Measurements from ENCODE around the gene KRT28.

Gene KRT28

GRCh38 chr17:40839194-40839593 is 39.4 kb upstream of the KRT28 start:
- POLR2A ChIA-PET: no interaction called here
- CTCF ChIA-PET: no interaction called here
- TF ChIP-seq FOXM1 (IDR thresholded peaks at IDR 0.05; ENCODE audit: borderline replicate concordance) (no peak), SP1 (IDR thresholded peaks at IDR 0.05) (no peak), CTBP1 (IDR thresholded peaks at IDR 0.05; ENCODE audit: borderline replicate concordance) (no peak), LEF1 (IDR thresholded peaks at IDR 0.05; ENCODE audit: borderline replicate concordance) (no peak), ARNT (IDR thresholded peaks at IDR 0.05) (no peak), PKNOX1 (IDR thresholded peaks at IDR 0.05) (no peak), L3MBTL2 (conservative IDR thresholded peaks at IDR 0.05) (no peak), FOXA1 (IDR thresholded peaks at IDR 0.05) (no peak), ZNF384 (IDR thresholded peaks at IDR 0.05) (no peak), TARDBP (IDR thresholded peaks at IDR 0.05) (no peak), FOXK2 (IDR thresholded peaks at IDR 0.05) (no peak), HDGF (IDR thresholded peaks at IDR 0.05; ENCODE audit: borderline replicate concordance) (no peak), BHLHE40 (IDR thresholded peaks at IDR 0.05; ENCODE audit: borderline replicate concordance) (no peak), SUZ12 (IDR thresholded peaks at IDR 0.05) (no peak), ELF4 (IDR thresholded peaks at IDR 0.05) (no peak), NFRKB (IDR thresholded peaks at IDR 0.05) (no peak)
- DNase-seq (ENCODE audit: extremely low spot score): no peak

- TF ChIP-seq SUZ12 (IDR thresholded peaks at IDR 0.05) (no peak), ZNF384 (IDR thresholded peaks at IDR 0.05) (no peak), FOXK2 (IDR thresholded peaks at IDR 0.05) (no peak), TARDBP (IDR thresholded peaks at IDR 0.05) (no peak), PKNOX1 (IDR thresholded peaks at IDR 0.05) (no peak), L3MBTL2 (conservative IDR thresholded peaks at IDR 0.05) (no peak), NFRKB (IDR thresholded peaks at IDR 0.05) (no peak), FOXM1 (IDR thresholded peaks at IDR 0.05; ENCODE audit: borderline replicate concordance) (no peak), ARNT (IDR thresholded peaks at IDR 0.05) (no peak), BHLHE40 (IDR thresholded peaks at IDR 0.05; ENCODE audit: borderline replicate concordance) (no peak), LEF1 (IDR thresholded peaks at IDR 0.05; ENCODE audit: borderline replicate concordance) (no peak), ELF4 (IDR thresholded peaks at IDR 0.05) (no peak), FOXA1 (IDR thresholded peaks at IDR 0.05) (no peak), SP1 (IDR thresholded peaks at IDR 0.05) (no peak)
- no peak for DNase-seq (ENCODE audit: extremely low spot score)
- CTCF ChIA-PET: no interaction called here
- POLR2A ChIA-PET: no interaction called here
Observed at GRCh38 chr17:40836020-40836419, 36.3 kb upstream of the KRT28 start.

GRCh38 chr17:40833882-40834281 is 34.1 kb upstream of the KRT28 start:
- ChIA-PET CTCF (no interaction called here), POLR2A (interaction anchor here (1.8 kb wide), 1 partner anchor 15 kb away, joined by 5 read pairs; no protein-coding TSS in a partner anchor)
- no peak for DNase-seq (ENCODE audit: extremely low spot score)
- TF ChIP-seq L3MBTL2 (conservative IDR thresholded peaks at IDR 0.05) (no peak), SP1 (IDR thresholded peaks at IDR 0.05) (no peak), SUZ12 (IDR thresholded peaks at IDR 0.05) (no peak), FOXA1 (IDR thresholded peaks at IDR 0.05) (no peak), BHLHE40 (IDR thresholded peaks at IDR 0.05; ENCODE audit: borderline replicate concordance) (no peak), CTBP1 (IDR thresholded peaks at IDR 0.05; ENCODE audit: borderline replicate concordance) (no peak), FOXK2 (IDR thresholded peaks at IDR 0.05) (no peak), NFRKB (IDR thresholded peaks at IDR 0.05) (no peak), HDGF (IDR thresholded peaks at IDR 0.05; ENCODE audit: borderline replicate concordance) (no peak), ARNT (IDR thresholded peaks at IDR 0.05) (no peak), FOXM1 (IDR thresholded peaks at IDR 0.05; ENCODE audit: borderline replicate concordance) (no peak), ZNF384 (IDR thresholded peaks at IDR 0.05) (no peak), TARDBP (IDR thresholded peaks at IDR 0.05) (no peak), PKNOX1 (IDR thresholded peaks at IDR 0.05) (no peak), ELF4 (IDR thresholded peaks at IDR 0.05) (no peak), LEF1 (IDR thresholded peaks at IDR 0.05; ENCODE audit: borderline replicate concordance) (no peak)

GRCh38 chr17:40832840-40833239 is 33.1 kb upstream of the KRT28 start:
- TF ChIP-seq BHLHE40 (IDR thresholded peaks at IDR 0.05; ENCODE audit: borderline replicate concordance): no peak
- TF ChIP-seq TARDBP (IDR thresholded peaks at IDR 0.05): no peak
- TF ChIP-seq HDGF (IDR thresholded peaks at IDR 0.05; ENCODE audit: borderline replicate concordance): no peak
- TF ChIP-seq LEF1 (IDR thresholded peaks at IDR 0.05; ENCODE audit: borderline replicate concordance): no peak
- TF ChIP-seq FOXM1 (IDR thresholded peaks at IDR 0.05; ENCODE audit: borderline replicate concordance): no peak
- CTCF ChIA-PET: no interaction called here

GRCh38 chr17:40830085-40830776 is 30.5 kb upstream of the KRT28 start:
- ChIA-PET CTCF (no interaction called here), POLR2A (no interaction called here)
- TF ChIP-seq L3MBTL2 (conservative IDR thresholded peaks at IDR 0.05): no peak
- TF ChIP-seq FOXA1 (IDR thresholded peaks at IDR 0.05): no peak
- TF ChIP-seq FOXK2 (IDR thresholded peaks at IDR 0.05): no peak
- TF ChIP-seq LEF1 (IDR thresholded peaks at IDR 0.05; ENCODE audit: borderline replicate concordance): no peak
- TF ChIP-seq ARNT (IDR thresholded peaks at IDR 0.05): no peak
- no peak for TF ChIP-seq ZNF384 (IDR thresholded peaks at IDR 0.05)
- no peak for TF ChIP-seq NFRKB (IDR thresholded peaks at IDR 0.05)
- TF ChIP-seq FOXM1 (IDR thresholded peaks at IDR 0.05; ENCODE audit: borderline replicate concordance): no peak
- no peak for TF ChIP-seq BHLHE40 (IDR thresholded peaks at IDR 0.05; ENCODE audit: borderline replicate concordance)
- TF ChIP-seq ELF4 (IDR thresholded peaks at IDR 0.05): no peak
- DNase-seq (ENCODE audit: extremely low spot score): no peak

More at GRCh38 chr17:40832840-40833239, 33.1 kb upstream of the KRT28 start:
- POLR2A ChIA-PET: interaction anchor here (1.8 kb wide), 1 partner anchor 14 kb away, joined by 5 read pairs; no protein-coding TSS in a partner anchor
- DNase-seq (ENCODE audit: extremely low spot score): no peak

Data from HEK293T (cell line).